NCI-H2107 treated with DMSO at 0.1 percent for 48 hours (cell line): ENCODE results near the gene TAF3.
"Not testable (repeated sequence)": the region's sequence is repeated elsewhere in the genome, so short reads cannot be mapped to it uniquely, and the experiment has no call there.

Source experiments
- DNase-seq: peaks from one replicate; lab custom pipeline; 2025; ENCODE audit not compliant: unreplicated experiment; lab: John Stamatoyannopoulos, UW

TAF3 gene

DNA sequence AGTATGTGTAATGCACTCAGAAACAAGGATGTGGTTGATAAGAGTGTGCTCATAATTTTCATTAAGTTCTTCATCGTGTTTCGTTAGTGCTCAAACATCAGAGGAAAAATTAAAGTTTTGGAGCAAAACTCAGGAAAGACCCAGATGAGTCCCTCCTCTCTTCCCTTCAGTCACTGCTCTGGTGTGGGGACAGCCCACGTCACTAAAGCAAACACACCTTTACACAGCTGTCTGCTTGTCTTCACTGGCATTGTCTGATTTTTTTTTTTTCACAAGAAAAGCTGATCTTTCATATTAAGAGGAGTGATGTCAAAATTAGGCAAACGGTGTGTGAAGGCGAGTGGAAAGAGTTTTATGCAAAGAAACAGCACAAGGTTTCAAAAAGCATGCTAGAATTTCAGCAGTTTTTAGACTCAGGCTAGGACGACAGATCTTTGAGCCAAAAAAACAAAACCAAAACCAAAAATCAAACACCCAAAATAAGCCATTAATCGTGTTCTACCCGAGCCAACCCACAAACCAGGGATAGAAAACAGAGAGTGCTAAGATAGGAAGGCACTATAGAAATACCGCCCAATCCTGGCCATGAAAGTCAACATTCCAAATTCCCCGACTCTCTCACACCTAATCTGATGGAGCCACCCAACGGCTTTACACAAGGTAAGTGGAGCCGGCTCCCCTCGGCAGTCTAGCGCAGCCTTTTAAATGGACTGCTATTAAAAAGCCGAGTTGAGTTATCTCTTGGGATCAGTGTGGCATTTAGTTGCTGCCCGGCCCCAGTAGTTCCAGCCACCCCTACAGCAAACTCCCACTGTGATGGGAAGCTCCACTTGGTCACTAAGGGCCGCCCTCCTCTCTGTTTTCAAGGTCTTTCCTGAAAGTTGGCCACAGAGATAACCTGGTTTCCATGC lies 208.3 kb downstream of the TAF3 start:
- no peak for DNase-seq

- DNase-seq = not testable (repeated sequence)
Measured at GRCh38 chr10:8031211-8031610, 212.9 kb downstream of the TAF3 start.

DNA sequence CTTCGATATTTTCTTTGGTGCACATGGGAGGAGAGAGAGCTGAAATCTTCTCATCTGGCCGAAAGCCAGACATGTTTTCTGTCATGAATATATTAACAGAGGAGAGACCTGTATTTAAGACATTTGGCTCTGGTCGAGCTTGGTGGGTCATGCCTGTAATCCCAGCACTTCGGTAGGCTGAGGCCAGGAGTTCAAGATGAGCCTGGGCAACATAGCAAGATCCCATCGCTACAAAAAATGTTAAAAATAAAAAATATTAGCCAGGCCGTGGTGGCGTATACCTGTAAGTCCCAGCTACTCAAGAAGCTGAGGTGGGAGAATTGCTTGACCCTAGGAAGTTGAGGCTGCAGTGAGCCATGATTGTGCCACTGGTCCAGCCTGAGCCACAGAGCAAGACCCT lies 214.3 kb downstream of the TAF3 start:
- DNase-seq = no peak

DNA sequence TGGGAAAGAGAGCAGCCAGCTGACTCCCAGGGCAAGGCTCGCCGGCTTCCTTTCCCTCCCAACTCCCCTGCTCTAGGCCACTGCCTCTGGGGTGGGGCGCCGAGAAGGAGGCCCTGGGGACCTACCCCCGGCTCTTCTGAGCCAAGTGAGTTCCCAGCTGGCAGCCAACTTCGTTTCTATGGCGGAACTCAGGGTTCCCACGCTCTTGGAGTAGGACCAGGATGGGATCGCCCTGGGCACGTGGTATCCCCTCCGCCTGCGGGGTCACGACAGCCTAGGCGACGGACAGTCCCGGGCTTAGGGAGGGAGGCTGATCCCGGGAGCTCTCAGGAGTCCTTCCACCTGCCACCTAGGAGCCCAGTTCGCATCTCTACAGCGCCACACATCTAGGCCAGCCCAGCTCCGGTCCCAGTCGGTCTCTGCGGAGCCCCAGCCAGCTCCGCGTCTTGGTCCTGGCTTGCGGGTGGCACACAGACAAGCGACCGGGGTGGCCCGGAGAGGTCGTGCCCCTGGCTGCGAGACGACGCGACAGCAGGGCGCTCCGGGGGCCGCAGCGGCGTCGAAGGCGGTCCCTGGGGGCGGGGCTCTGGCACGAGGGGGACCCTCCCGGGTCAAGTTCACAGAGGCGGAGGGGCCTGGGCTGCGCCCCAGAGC lies 215.6 kb downstream of the TAF3 start:
- DNase-seq = no peak

GRCh38 chr10:8034466-8035005 lies 216.2 kb downstream of the TAF3 start:
- no peak for DNase-seq

GRCh38 chr10:8035006-8035640 lies 216.8 kb downstream of the TAF3 start:
- DNase-seq = no peak

DNA sequence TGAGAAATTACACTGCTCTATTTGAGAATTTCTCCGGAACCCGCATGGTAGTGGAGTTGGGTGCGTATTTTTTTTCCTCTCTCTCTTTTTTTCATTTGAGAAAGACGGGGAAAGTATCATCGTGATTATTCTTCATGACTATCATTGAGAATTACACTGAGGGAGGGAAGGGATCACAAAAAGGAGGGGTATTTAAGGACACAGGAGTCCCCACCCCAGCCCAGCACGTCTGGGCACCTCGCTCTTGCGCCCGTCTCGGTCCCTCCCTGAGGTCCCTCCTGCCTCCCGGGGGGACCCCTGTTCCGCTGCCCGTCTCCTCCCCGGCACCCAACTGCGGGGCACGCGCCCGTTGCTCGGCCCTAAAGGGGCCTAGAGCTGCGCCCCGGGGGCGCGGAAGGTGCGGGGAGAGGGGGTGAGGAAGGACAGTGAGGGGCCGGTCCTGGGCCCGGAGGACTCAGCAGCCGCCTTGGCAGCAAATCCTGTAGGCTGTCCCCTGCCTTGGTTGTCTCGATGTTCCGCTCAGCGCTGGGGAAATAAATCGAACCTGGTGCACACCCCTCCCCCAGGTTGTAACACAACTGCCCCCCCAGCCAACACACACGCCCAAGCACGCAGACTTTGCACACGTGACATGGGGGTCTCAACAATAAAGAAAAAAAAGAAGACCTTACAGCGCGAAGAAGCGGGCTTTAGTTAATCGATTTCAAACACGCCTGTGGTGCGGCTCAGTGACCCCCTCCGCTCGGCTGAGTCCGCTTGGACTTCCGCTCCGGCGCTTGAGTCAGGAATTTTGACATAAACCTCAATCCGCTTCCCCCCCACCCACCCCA lies 217.6 kb downstream of the TAF3 start:
- DNase-seq = no peak

DNA sequence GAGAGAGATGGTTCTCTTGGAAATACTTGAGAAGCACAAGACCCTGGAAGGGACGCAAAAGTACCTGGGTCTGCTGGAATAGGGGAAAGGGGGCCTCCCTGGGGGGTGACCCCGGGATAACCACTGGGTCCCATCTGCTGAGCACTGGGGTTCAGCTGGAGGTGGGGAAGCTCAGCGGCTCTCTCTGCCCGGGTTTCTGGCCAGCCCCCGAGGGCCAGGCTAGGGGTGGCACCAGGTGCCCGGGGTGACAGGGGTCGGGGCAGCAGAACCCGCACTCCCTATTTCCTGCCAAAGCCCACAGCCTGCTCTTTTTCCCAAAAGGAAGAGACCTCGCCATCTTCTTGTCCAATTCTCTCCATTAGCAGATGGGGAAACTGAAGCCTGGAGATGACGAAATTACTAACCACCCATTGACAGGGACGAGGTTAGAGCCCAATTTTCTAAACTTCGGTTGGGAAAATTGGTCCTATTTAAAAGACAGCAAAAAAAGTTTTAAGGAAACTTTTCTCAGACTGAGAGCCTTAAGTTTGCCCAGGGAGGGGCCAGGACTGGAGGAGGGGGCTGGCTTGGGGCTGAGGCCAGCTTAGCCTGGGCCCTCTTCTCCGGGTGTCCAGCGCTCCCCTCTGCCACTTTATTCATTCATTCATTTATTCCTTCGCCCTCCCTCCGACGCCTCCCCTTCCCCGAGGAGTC lies 218.3 kb downstream of the TAF3 start:
- no peak for DNase-seq

GRCh38 chr10:8037199-8037801 lies 219.0 kb downstream of the TAF3 start:
- no peak for DNase-seq

GRCh38 chr10:8037941-8038894 lies 219.9 kb downstream of the TAF3 start:
- DNase-seq = no peak

DNA sequence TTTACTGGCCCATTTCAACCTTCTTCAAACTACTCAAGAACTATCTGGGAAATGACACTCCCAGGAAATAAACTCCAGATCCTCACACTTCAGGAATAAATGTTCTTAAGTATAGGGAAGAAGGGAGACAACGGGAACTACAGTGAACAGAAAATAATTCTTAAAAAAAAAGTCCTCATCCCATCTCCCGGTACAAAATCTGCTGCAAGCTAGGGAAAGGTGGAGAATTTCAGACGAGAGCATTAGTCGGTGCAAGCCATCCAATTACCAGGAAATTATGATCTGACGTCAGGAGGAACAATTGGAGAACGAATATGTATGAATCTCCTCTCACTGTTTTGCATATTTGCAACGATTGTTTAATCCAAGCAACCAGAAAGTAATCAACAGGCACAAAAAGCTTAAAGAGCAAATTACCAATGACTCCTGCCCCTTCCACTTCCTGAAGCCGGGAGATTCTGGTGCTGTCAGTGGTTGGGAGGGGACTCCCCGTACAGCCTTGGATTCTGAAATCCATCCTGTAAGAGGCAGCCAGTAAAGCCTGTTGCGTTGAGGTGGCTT lies 221.1 kb downstream of the TAF3 start:
- DNase-seq = no peak

DNA sequence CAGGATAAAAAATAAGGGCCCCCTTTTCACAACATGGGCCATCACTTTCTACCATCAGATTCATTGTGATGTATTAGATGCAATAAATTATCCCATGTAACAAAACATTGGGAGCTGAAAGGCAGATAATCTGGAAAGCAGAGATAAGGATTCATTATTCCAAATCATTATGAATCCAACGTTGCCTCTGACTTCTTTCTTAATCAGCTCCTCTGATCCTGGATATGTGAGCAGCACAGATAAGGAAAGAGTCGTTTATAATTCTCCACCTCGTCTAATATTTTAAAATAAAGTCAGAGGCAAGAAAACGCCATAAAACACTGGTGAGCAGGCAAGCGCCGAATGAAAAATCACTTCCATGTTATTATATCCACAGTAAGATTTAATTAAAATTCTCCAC lies 222.3 kb downstream of the TAF3 start:
- no peak for DNase-seq

DNA sequence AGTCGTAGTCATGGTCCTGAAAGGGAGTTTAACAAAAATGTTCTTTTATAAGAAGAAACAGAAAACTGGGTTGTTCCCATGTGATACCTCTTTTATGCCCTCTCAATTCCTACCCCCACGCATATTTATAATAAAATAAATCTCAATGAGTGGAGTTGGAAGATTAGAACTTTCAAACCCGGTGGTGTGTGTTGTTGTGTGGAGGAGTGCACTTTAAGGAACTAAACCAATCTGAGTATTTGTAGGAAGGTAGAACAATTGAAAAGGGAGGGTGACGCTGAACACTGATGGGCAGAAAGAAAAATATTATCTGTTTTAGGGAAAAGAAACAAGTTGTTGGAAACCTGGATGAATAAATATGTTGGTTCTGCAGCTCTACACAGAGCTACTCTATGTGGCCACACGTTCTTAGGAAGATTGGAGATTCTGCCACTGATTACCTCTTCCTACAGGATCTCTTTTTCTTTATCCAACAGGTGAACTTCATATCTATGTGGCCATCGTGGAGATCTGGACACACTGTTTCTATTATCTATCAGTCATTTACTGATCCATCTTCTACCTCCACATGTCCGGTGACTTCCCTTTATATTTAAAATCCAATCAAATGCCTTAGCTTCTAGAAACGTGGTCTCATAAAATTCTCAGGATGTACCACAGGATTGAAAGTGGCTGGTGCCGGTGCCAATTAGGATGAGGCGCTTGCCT lies 223.1 kb downstream of the TAF3 start:
- no peak for DNase-seq

GRCh38 chr10:8041992-8042720 lies 223.9 kb downstream of the TAF3 start:
- no peak for DNase-seq

GRCh38 chr10:8042721-8043568 lies 224.6 kb downstream of the TAF3 start:
- DNase-seq = no peak
